ENCODE data around the gene KNTC1.

The KNTC1 gene

DNA sequence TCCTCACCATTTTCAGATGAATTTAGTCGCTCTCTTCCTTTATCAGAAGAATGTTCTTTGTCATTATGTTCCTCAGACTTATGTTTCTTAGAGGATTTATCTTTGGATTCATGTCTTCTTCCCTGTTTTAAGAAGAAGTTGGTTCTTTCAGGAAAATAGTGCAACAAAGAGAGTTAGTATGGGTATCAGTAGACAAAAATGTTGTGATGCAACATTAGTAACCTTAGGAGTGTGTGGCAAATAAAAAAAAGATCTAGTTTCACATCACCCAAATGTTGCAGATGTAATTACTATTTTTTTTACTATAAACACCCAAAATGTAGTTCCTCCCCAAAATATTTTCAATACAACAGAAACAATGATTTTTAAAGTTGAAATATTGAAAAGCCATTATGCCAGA is 8.1 kb upstream of the KNTC1 start:
- in situ Hi-C loops (cut with MboI; ENCODE audit: low sequenced_read_pairs, unreplicated experiment) = no loop called here
- no peak for DNase-seq (ENCODE audit: low spot score)
- TF ChIP-seq CTCF (IDR thresholded peaks at IDR 0.05; ENCODE audit: borderline replicate concordance, control extremely low read depth, extremely low read depth, insufficient read depth, missing control alignments) = no peak

DNA sequence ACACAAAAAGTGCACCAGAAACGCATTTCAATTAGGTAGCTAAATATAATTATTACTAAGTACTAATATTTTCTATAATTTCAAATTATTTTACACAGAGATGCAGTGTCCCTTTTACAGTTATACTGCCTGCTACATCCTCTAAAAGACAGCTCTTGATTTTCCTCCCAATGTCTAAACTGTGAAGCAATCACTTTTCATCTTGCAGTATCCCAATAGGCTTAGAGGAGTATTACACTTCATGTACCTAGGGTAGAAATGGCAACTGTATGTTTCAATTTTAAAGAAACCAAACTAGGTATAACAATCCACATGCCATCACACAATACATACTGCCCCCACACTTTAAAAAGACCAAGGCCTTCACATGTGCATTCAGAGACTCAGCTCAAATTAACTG is 7.6 kb upstream of the KNTC1 start:
- in situ Hi-C loops (cut with MboI; ENCODE audit: low sequenced_read_pairs, unreplicated experiment) = no loop called here
- DNase-seq (ENCODE audit: low spot score) = no peak
- no peak for TF ChIP-seq CTCF (IDR thresholded peaks at IDR 0.05; ENCODE audit: borderline replicate concordance, control extremely low read depth, extremely low read depth, insufficient read depth, missing control alignments)

- no peak for DNase-seq (ENCODE audit: low spot score)
- TF ChIP-seq CTCF (IDR thresholded peaks at IDR 0.05; ENCODE audit: borderline replicate concordance, control extremely low read depth, extremely low read depth, insufficient read depth, missing control alignments) = no peak
- in situ Hi-C loops (cut with MboI; ENCODE audit: low sequenced_read_pairs, unreplicated experiment) = no loop called here
Measured at GRCh38 chr12:122520676-122521075, 6.4 kb upstream of the KNTC1 start.

DNA sequence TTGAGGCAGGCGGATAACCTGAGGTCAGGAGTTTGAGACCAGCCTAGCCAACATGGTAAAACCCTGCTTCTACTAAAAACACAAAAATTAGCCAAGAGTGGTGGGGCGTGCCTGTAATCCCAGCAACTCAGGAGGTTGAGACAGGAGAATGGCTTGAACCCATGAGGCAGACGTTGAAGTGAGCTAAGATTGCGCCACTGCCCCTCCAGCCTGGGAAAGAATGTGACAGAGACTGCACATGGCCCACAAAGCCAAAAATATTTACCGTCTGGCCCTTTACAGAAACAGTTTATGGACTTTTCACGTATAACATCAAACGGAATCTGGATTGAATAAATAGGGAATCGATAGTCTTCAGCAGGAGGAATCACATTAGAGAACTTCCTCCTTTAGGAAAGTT is 3.8 kb upstream of the KNTC1 start:
- no peak for DNase-seq (ENCODE audit: low spot score)
- in situ Hi-C loops (cut with MboI; ENCODE audit: low sequenced_read_pairs, unreplicated experiment) = no loop called here
- TF ChIP-seq CTCF (IDR thresholded peaks at IDR 0.05; ENCODE audit: borderline replicate concordance, control extremely low read depth, extremely low read depth, insufficient read depth, missing control alignments) = no peak

DNA sequence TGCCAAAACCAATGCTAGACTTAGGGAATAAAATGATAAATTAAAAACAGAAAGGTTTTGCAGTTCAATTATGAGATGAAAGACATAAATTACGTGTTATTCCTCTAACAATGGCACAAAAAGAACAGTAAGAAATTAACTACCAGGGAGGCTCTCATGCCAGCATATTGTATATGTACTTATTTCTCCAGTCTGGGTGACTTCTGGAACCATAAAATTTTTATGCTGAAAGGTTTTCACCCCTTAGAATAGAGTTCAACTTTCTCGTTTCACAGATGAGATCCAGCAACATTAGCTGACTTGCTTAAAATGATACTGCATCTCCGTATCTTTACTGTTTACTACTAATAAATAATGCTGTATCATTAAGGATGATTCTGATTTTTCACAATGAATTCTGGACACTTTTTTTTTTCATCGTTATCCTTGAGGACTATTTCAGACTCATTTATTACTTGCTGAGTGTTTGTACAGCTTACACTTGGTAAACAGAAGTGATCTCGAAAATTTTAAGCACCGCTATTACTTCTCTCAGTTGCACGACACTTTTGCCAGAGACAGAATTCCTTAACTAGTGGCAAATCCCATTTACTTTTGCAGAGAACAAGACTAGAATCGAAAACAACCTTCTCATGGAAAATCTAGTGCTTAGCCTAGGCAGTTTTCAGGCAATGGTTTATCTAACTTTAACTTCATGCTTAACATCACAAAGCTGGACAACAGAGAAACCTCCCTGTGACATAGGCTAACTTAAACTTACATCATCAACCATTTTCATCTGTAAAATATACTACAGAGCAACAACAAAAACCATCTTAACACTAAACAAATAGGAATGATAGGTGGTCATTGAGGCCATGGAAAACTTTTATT is 3.0 kb upstream of the KNTC1 start:
- no peak for DNase-seq (ENCODE audit: low spot score)
- no peak for TF ChIP-seq CTCF (IDR thresholded peaks at IDR 0.05; ENCODE audit: borderline replicate concordance, control extremely low read depth, extremely low read depth, insufficient read depth, missing control alignments)
- in situ Hi-C loops (cut with MboI; ENCODE audit: low sequenced_read_pairs, unreplicated experiment) = no loop called here

DNA sequence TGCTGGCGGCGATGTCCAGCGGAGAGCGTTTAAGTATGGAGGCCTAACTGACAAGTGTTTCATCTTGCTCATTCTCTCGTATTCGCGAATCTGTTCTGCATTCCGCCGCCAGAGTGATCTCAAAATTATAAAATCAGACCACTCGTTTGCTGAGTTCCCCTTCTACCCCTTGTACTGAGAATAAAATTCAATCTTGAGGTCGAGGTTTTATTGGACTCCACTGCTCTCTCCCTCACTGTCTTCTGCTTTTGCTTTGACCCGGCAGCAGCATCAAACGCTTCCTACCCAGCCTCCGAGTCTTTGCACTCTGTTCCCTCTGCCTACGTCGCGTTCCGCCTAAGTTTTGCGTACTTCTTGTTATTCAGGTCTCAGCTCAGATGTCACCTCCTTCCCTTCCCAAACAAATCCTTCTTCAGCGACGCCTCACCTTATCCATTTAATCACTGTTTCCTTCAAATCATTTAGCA is 462 bp downstream of the KNTC1 start:
- no peak for DNase-seq (ENCODE audit: low spot score)
- TF ChIP-seq CTCF (IDR thresholded peaks at IDR 0.05; ENCODE audit: borderline replicate concordance, control extremely low read depth, extremely low read depth, insufficient read depth, missing control alignments) = no peak
- in situ Hi-C loops (cut with MboI; ENCODE audit: low sequenced_read_pairs, unreplicated experiment) = no loop called here
